Measurements from ENCODE around the gene SPOCD1.

Gene SPOCD1

DNA sequence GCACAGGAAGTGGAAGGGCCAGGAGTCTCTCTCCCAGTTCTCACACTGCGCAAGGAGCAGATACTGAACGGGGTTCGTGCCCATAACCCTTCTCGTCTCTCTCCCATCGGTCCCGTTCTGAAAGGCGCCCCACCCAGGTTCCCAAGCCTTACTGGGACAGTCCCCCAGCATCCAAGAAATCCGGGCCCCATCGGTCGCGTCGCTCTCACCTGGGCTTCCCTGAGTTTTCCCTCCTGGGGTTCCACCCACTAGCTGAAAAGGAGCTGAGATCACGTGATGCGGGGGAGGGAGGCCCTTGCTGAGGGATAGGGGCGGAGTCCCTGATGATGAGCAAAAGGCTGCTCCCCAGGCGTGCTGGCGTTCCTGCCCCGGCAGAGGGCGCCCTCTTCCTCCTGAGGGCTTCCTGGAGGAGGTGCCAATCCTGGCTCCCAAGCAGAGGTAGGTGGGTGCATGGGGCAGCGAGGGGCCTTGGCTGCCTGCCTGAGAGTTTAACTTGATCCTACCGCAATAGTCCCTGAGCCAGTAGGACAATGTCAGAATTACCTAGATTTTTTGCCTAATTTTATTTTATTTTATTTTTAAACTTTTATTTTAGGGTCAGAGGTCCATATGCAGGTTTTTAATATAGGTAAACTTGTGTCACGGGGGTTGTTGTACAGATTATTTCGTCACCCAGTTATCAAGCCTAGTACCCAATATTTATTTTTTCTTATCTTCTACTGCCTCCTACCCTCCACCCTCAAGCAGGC is at the start of gene SPOCD1:
SPOCD1 (minus strand) TSS at position 271 of the 749 bp plus-strand sequence. CDS start 689 bp downstream, outside the sequence.
- peak; percentile 82 for DNase-seq (ENCODE audit: low read depth)

DNA sequence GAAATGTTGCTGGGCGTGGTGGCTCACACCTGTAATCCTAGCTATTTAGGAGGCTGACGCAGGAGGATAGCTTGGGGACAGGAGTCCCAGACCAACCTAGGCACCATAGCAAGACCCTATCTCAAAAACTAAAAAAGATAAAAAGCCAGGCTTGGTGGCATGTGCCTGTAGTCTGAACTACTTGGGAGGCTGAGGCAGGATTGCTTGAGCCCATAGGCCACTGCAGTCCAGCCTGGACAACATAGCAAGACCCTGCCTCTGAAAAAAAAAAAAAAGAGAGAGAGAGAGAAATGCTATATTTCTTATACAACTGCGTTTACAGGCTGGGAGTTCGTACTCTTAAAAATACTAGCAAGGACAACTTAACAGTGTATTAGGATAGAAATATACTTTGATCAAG is 46.2 kb upstream of the SPOCD1 start:
- DNase-seq (ENCODE audit: low read depth), result no peak

DNA sequence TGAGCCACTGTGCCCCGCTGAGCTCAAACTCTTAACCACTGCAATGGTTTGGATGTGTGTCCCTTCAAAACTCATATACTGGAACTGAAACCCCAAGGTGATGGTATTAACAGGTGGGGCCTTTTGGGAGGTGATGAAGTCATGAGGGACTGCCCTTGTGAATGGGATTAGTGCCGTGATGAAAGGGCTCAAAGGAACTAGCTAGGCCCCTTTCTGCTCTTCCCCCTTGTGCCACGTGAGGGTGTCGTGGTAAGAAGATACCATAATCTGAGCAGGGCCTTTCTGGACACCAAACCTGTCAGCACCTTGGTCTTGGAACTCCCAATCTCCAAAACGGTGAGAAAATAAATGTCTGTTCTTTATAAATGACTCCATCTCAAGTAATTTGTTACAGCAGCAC is 45.5 kb upstream of the SPOCD1 start:
- DNase-seq (ENCODE audit: low read depth), result no peak

DNA sequence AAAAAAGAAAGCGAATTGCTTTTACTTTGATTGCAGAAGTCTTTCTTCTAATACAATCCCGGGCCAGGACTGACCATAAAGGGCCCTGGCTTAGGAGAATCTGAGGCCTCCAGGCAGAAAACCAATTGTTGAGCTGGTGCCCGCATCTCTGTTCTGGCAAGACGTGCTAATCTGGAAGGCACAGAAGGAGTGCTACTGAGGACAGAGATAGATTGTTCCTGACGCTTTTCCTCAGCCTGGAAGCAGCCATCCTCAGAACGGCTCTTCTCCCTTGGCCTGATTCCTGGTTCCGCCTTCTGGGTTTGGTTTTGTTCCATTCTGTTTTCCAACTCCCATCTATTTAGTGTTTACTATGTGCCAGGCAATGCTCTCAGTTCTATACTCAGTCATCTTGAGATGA is 44.8 kb upstream of the SPOCD1 start:
- DNase-seq (ENCODE audit: low read depth), result no peak

DNA sequence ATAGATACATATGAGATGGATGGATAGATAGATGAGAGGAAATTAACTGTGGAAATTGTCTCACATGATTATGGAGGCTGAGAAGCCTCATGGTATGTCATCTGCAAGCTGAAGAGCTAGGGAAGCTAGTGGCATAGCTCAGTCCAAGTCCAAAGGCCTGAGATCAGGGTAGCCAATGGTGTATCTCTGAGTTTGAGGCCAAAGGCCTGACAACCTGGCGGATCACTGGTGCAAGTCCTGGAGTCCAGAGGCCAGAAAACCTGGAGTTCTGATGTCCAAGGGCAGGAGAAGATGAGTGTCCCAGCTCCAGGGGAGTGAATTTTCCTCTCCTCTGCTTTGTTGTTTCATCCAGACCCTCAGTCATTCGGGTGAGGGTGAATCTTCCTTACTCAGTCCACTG is 43.9 kb upstream of the SPOCD1 start:
- DNase-seq (ENCODE audit: low read depth), result no peak

DNA sequence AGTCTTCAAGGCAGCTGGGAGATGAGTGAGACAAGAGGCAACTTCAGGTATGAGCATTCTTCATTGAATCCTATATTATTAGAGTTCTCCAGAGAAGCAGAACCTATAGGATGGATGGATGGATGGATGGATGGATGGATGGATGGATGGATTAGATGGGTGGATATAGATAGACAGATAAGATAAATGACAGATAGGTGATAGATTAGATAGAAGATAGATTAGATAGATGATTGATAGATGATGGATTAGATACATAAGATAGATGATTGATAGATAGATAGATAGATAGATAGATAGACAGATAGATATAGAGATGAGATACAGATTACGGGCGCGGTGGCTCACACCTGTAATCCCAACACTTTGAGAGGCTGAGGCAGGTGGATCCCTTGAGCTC is 43.2 kb upstream of the SPOCD1 start:
- no peak for DNase-seq (ENCODE audit: low read depth)

DNA sequence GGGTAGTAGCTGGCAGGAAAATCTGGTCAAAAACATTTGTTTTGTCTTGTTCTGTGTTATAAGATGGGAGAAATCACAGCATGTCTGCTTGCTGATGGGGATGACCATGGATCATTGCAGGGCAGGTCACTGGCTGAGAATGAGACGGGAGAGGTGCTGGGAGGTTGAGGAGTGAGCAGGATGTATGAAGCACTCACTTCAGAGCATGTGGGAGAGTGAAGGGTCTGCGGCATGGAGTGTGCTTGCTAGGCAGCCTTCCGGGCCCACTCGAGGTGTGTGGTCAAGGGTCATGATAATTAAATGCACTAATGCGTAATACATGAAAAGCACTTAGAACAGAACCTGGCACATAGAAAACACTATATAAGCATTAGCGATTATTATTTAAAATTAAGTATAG is 42.0 kb upstream of the SPOCD1 start:
- no peak for DNase-seq (ENCODE audit: low read depth)

DNA sequence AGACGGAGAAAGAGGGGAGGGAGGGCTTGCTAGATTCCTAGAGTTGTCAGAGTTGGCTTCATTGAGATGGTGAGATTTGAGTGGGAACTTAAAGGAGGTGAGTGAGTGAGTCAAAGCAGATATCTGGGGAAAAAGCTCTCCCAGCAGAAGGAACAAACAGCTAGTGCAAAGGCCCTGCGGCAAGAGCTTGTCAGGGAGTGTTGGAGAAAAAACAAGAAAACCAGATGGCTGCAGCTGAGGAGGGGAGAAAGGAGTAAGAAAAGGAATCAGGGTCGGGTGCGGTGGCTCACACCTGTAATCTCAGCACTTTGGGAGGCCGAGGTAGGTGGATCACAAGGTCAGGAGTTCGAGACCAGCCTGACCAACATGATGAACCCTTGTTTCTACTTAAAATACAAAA is 40.3 kb upstream of the SPOCD1 start:
- DNase-seq (ENCODE audit: low read depth), result no peak

DNA sequence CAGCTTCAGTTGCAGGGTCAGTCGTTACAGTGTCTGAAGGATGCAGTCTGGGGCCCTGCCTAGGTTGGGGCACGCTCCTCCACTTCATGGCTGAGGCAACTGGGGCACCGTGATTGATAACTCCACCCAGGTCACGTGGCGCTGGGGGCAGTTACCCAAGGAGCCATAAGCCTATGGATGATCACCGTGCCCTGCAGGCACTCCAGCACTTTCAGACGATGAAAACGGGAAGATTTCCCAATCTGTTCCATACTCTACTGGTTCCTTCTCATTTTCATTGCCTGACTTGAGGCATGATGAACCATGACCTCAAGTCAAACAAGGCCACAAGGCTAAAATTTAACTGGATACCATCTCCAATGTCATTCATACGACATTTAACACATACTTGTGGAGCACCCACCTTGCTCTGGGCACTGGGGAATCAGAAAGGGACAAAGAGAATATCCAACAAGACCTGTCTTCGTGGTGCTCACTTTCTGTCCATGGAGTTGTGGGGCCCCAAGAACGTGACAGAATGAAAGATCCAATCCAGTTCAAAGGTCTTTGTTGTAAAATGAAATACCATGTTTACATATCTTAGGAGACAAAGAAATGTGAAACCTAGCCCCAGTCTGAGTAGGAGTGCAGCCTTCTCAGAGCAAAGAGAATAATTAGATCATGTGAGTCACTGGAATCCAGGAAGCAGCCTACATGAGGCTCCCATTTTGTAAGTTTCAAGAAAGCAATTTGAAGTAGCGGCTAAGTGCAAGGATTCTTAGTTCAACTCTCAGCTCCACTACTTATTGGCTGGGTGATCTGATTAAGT is 39.4 kb upstream of the SPOCD1 start:
- DNase-seq (ENCODE audit: low read depth), result peak; percentile 80

DNA sequence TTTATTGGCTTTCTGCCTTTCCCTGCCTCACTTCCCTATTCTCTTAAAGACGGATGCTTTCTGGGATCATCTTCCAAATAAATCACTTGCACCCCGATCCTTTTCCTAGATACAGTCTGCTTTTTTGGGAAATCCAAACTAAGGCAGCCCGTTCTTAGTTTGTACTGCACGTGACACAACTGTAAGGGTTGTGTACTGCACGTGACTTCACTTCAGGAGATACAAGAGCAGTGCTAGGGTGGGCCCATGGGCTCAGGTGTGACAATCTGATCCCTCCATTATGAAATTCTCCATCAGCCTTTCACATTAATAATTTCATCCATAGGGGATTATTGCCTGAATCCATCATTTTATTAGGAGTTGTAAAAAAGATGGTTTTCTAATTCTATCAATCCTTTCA is 33.8 kb upstream of the SPOCD1 start:
- no peak for DNase-seq (ENCODE audit: low read depth)

DNA sequence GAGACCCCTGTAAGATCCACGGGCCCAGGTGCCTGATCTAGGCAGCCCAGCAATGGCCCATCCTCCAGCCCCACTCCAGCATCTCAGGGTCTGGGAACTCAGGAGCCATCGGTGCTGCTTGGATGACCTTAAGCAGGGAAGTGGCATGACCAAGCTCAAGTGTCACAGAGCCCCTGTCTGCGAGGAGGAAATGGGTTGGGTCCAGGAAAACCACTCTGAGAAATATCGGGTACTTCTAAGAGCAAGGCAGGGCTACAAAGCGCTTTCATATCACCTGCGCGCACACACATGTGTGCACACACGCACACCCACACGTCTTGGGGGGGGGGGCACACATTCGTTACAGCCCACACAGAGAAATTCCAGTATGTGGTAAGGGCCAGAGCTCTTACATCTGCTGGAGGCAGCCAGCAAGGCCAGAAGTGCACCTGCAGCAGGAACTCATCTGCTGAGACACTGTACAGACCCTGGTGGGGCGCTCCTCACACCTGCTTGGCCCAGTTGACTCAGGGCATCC is 32.6 kb upstream of the SPOCD1 start:
- DNase-seq (ENCODE audit: low read depth), result no peak

DNA sequence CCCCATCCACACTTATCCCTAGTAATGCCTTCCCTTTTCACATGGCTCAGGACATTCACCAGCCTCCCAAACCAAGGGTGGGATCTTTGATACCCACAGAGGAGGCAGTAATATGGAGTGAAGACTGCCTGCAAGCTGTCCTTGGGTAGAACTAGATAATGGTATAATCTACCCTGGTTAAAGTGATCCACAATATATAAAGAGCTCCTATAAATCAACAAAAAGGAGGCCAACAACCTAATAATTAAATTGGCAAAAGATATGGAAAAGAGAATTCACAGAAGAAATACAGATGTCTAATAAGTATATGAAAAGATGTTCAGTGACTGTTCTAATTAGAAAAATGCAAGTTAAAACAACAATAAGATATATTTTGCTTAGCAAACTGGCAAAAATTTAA is 30.7 kb upstream of the SPOCD1 start:
- DNase-seq (ENCODE audit: low read depth), result no peak

DNA sequence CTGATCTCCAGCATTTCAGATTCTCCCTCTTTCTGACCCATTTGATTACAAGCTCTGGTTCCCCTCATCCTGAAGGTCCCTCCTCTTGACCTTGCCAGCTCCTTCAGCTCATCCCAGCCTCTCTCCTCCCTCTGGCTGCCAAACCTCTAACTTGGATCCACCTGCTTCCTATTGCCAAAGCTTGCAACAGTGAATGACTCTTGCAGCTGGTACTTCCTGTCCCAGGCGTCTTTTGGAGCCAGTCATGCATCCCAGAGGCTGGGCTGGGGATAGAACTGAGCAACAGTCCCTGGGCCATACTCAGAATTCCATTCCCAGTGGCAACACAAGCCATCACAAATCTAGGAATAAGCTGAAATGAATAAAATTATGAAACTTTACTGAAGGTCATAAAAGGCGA is 27.7 kb upstream of the SPOCD1 start:
- DNase-seq (ENCODE audit: low read depth), result peak; percentile 62

DNA sequence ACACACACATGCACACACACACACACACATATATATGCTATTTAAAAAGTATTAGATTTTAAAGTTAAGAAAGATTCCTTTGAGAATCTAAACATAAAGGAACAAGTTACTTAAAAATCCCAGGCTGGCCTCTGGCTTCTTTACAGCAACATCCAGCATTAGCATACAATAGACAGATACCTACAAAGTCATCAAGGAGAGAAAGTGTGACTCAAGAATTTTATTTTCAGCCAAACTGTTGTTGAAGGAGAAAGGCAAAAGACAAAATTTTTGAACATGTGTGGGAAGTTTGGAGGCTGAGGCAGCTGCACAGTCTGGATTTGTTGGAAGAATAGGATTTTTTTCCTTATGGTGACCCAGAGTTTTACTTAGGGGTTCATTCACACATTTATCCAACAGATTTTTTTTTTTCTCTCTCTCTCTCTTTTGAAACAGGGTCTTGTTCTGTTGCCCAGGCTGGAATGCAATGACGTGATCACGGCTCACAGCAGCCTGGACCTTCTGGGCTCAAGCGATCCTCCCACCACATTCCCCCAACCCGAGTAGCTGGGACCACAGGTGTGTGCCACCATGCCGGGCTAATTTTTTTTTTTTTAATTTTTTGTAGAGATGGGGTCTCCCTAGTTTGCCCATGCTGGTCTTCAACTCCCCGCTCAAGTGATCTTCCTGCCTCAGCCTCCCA is 24.0 kb upstream of the SPOCD1 start:
- no peak for DNase-seq (ENCODE audit: low read depth)

DNA sequence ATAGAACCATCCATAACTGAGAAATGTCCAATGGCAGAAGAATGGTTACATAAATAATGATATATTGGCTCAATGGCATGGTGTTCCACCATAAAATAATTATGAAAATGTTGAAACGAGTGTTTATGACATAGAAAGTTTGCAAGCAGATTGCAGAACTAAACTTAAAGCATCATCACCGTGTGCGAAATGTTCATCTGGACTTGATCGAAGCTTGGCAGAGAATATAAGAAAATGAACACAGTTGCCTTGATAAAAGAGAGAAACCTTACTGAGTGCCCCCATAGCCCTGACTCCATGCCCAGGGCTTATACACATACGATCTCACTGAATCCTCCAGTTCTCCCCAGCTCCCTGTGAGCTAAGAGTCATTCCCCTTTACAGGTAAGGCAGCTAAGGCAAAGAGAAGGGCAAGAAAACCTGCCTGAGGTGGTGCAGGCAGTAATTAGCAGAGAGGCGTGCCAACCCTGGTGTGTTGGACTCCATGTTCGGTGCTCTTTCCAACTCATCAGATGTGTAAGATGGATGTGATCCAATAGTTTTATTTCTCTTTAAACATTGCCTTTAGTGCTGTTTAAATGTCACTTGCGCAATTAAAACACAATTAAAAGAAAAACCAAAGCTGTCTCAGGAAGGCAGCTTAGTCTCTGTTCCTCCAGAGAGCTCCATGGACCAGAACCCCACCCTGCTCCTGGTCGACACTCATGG is 21.8 kb upstream of the SPOCD1 start:
- DNase-seq (ENCODE audit: low read depth), result no peak

DNA sequence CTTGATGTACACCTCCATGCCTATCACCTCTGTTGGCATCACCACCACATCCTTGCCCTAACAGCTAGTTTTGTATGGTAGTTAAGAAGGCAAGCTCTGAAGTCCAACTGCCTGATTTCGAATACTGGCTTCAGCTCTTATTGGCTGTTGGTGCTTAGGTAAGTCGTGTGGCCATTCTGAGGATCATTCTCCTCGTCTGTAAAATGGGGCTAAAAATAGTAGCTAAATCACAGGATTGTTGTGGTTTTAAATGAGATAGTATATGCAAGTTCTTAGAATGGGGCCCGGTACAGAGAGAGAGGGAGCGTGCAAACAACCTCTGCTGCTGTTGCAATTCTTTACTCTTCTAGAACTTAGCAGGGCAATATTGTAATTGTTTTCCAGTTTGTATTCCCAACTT is 20.8 kb upstream of the SPOCD1 start:
- no peak for DNase-seq (ENCODE audit: low read depth)

DNA sequence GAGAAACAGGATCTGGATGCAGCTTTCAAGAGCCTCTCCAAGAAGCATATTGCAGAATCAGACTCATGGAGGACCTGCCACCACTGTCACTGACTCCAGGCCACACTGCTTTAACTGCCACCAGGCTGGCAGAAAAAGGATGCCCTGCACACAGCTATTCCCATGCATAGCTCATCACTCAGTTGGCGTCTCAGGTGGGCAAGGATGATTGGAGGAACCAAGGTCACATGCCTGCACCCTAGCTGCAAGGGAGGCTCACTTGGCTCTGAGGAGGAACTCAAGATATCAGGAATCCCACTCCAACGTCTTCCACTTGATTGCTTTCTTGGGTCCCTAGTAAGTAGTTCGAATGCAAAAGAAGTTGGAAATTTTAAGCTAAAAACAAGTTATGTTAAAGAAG is 19.6 kb upstream of the SPOCD1 start:
- no peak for DNase-seq (ENCODE audit: low read depth)

DNA sequence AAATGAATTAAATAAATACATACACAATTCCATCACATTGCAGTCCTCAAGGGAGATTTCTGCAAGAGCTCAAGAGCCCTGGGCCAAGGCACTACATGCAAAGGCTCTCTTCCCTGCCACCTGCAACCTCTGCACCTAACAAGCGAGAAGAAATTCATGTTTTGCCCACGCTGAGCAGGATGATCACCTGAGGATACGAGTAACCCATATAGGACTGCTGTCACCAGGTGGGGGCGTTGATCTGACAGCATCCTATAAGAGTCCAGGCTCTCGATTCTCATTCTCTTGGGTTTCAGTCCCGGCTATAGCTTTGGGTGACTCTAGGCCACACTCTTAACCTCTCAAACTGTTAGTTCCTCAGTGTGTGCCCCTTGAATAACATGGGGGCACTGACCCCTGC is 18.7 kb upstream of the SPOCD1 start:
- DNase-seq (ENCODE audit: low read depth), result no peak

DNA sequence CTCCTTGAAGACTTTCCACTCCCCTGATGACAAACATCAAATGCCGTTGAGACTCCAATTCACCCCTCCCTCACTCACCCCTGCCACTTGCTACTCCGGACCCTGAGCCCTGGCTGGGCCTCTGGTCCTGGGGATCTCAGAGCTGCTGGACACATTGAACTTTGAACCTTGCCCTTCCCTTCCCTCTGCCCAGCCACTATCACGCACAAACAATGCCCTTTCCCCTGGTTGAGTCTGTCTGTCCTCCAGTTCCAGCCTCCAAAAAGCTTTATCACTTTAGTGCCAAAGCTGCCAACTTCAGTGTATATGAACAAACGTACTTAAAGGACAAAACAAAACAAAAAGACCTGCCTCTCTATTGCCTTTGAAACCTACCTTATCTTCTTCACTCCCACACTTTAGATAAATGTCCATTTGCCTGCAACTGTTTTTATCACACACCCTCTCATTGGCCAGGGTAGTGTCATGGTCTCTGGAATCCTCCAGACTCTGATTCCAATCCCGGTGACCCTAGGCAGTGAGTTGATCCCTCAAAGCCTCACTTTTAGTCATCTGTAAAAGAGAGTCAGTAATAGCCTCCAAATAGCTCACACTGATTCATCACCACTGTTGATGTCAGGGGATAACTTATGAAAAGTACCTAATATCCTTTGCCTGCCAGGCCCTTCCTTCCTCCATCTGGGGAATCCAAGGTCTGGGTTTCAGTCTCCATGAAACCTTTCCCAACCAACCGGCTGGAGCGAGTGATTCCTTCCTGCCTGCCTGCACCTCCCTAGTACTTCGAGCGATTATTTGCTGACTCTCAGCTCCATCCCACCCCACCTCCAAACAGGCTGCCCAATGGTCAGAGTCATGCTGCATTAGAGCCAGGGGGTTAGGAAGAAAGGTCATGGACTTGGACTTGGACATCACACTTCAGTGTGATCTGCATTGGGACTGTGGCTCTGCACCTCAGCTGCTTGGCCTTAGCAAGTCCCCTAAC is 15.9 kb upstream of the SPOCD1 start:
- peak; percentile 55 for DNase-seq (ENCODE audit: low read depth)

DNA sequence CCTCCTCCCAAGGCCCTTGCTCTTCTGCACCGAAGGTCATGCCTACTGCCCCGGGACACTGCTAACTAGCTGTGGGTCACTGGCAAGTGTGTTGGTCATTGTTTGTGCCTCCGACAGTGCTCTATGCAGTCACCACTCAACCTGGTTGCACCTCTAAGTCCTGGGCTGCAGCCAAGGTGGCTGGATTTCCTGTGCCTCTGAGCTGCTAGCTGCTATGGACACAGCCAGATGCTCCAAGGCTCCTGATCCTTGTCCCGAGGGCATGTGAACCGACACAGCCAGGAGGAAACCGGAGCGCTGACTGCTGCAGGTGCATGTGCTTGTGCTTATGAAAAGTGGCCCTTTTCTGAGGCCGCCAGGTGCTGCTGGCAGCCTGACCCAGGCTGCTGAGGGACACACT is 14.7 kb upstream of the SPOCD1 start:
- no peak for DNase-seq (ENCODE audit: low read depth)

DNA sequence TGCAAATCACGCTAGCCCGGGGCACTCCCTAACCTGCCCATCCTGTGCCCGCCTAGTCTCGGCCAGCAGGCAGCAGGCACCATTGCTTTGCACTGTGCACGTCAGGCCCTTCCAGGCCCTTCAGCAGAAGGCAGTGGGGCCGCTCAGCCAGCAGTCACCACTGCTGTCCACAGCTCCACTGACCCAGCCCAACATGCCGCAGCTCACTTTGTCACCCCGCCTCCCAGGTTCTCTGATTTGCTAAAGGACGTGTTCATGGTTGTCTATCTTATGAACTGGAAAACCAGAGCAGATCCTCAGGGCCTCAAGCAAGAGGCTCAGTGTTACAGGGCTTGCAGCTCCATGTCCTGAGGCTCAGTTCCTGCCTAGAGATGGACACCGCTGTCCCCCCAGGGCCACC is 14.2 kb upstream of the SPOCD1 start:
- no peak for DNase-seq (ENCODE audit: low read depth)
